A549 (cell line): Measurements from ENCODE around the gene CREG2. TPM values are rescaled to one million over a fixed set of nuclear protein-coding genes. Genes with fewer than 3 reads are reported as not detected.

Source experiments
- ATAC-seq, 2 experiments: fragments of 200-7000 bp in 1 of 2; fragments of >200 bp in 1 of 2; cut with Nextera tagmentation in 1 of 2; cut with Tn5 transposase in 1 of 2; 3 replicates each; pipeline versions ENCODE4 v1.8.0 to v1.9.1; 2018 to 2020; ENCODE audit warnings: mild to moderate bottlenecking in 1 of 2, moderate library complexity in 1 of 2
- CTCF ChIA-PET: fragments of 300-600 bp; sonication (Branson Sonifier 250); formaldehyde crosslinking; extraction: SDS; loops from one replicate; lab custom pipeline; 2021; ENCODE audit warnings: antibody characterized with exemption, inconsistent platforms; lab: Yijun Ruan, JAX
- POLR2A ChIA-PET: fragments of 350-600 bp; formaldehyde crosslinking; extraction: SDS; loops from one replicate; lab custom pipeline; 2021; ENCODE audit warnings: antibody characterized with exemption, inconsistent platforms; lab: Yijun Ruan, JAX
- DNase-seq, 2 experiments: peaks; one replicate each; pipeline versions ENCODE4 v3.0.0 to v3.0.0-alpha.2; 2011 to 2016; ENCODE audit warnings: low read depth in 1 of 2, low spot score in 1 of 2
- FAIRE-seq: peaks from 2 replicates; lab custom pipeline; 2011; peaks lifted over from hg19 to GRCh38; lab: Jason Lieb, UNC
- H3K27ac ChIP-seq, 2 experiments: fragments of >200 bp; sonication (Bioruptor Twin); formaldehyde crosslinking; 3 replicates each; pipeline ENCODE4 v1.5.1; 2016 to 2017
- H3K4me1 ChIP-seq: fragments of >200 bp; sonication (Bioruptor Twin); formaldehyde crosslinking; 3 replicates; pipeline ENCODE4 v1.6.1; 2016
- H3K4me2 ChIP-seq: fragments of >200 bp; sonication (Bioruptor Twin); formaldehyde crosslinking; 3 replicates; pipeline ENCODE4 v1.6.1; 2016
- H3K4me3 ChIP-seq: fragments of >200 bp; sonication (Bioruptor Twin); formaldehyde crosslinking; 3 replicates; pipeline ENCODE4 v1.5.1; 2016
- H3K9me3 ChIP-seq: fragments of >200 bp; sonication (Bioruptor Twin); formaldehyde crosslinking; 3 replicates; pipeline ENCODE4 v1.6.1; 2016
- ATOH8 ChIP-seq: fragments of 250-450 bp; sonication (Bioruptor Pico); IDR thresholded peaks from 2 replicates; pipeline ENCODE4 v1.5.0; 2020; ENCODE audit warnings: low read depth, mild to moderate bottlenecking, moderate library complexity
- BCL3 ChIP-seq: fragments of >200 bp; sonication (Bioruptor Twin); formaldehyde crosslinking; IDR thresholded peaks from 3 replicates; pipeline ENCODE4 v1.6.1; 2016
- BHLHE40 ChIP-seq: IDR thresholded peaks from 2 replicates; pipeline ENCODE4 v1.6.1; 2012; ENCODE audit warnings: low read depth, low read length, inconsistent platforms
- CBX2 ChIP-seq: fragments of 200-600 bp; sonication (generic); IDR thresholded peaks from 2 replicates; pipeline ENCODE4 v1.6.1; 2016; ENCODE audit warnings: low read depth, mild to moderate bottlenecking, borderline replicate concordance
- CHD4 ChIP-seq: fragments of 200-600 bp; sonication (generic); IDR thresholded peaks from 2 replicates; pipeline ENCODE4 v1.6.1; 2016; ENCODE audit warnings: antibody characterized with exemption, mild to moderate bottlenecking, borderline replicate concordance
- E2F6 ChIP-seq: IDR thresholded peaks from 2 replicates; pipeline ENCODE4 v1.6.1; 2012; ENCODE audit warnings: low read depth, borderline replicate concordance
- EHF ChIP-seq: fragments of 250-450 bp; sonication (Bioruptor Pico); IDR thresholded peaks from 2 replicates; pipeline ENCODE4 v1.5.0; 2020; ENCODE audit warnings: mild to moderate bottlenecking
- ESRRA ChIP-seq: fragments of 150-350 bp; IDR thresholded peaks from 2 replicates; pipeline ENCODE4 v1.6.1; 2014; ENCODE audit warnings: mild to moderate bottlenecking, low read length, borderline replicate concordance
- HEYL ChIP-seq: fragments of 250-450 bp; sonication (Bioruptor Pico); IDR thresholded peaks from 2 replicates; pipeline ENCODE4 v1.8.0; 2021; ENCODE audit warnings: mild to moderate bottlenecking, moderate library complexity
- HOXB13 ChIP-seq: fragments of 250-450 bp; sonication (Bioruptor Pico); IDR thresholded peaks from 2 replicates; pipeline ENCODE4 v1.5.0; 2020; ENCODE audit warnings: low read depth, mild to moderate bottlenecking, moderate library complexity
- HOXB5 ChIP-seq: fragments of 250-450 bp; sonication (Bioruptor Pico); IDR thresholded peaks from 2 replicates; pipeline ENCODE4 v1.5.0; 2020; ENCODE audit warnings: mild to moderate bottlenecking, moderate library complexity
- MAX ChIP-seq: IDR thresholded peaks from 2 replicates; pipeline ENCODE4 v1.6.1; 2012
- MYC ChIP-seq: IDR thresholded peaks from 2 replicates; pipeline ENCODE4 v1.6.1; 2012; ENCODE audit warnings: mild to moderate bottlenecking, inconsistent platforms, low read length, improper control_type of control experiment, borderline replicate concordance
- NR3C1 ChIP-seq: fragments of >200 bp; sonication (Bioruptor Twin); formaldehyde crosslinking; IDR thresholded peaks from 3 replicates; pipeline ENCODE4 v1.6.1; 2017
- PHF8 ChIP-seq: fragments of 200-600 bp; sonication (generic); IDR thresholded peaks from 2 replicates; pipeline ENCODE4 v1.6.1; 2016; ENCODE audit warnings: low read depth, mild to moderate bottlenecking, antibody characterized with exemption, moderate library complexity, borderline replicate concordance
- POLR2A ChIP-seq: IDR thresholded peaks from 2 replicates; pipeline ENCODE4 v1.6.1; 2012; ENCODE audit warnings: mild to moderate bottlenecking, low read length
- POLR2AphosphoS2 ChIP-seq: conservative IDR thresholded peaks from 2 replicates; pipeline ENCODE4 v1.6.1; 2012; ENCODE audit warnings: low read length, improper control_type of control experiment, inconsistent platforms
- RCOR1 ChIP-seq: fragments of 150-350 bp; IDR thresholded peaks from 2 replicates; pipeline ENCODE4 v1.6.1; 2014; ENCODE audit warnings: antibody characterized with exemption, low read length, low read depth
- REST ChIP-seq: fragments of 200-600 bp; sonication (generic); IDR thresholded peaks from 2 replicates; pipeline ENCODE4 v1.6.1; 2016; ENCODE audit warnings: antibody characterized with exemption, mild to moderate bottlenecking, moderate library complexity
- RFX5 ChIP-seq: fragments of 450-650 bp; IDR thresholded peaks from 2 replicates; pipeline ENCODE4 v1.7.1; 2014; ENCODE audit warnings: antibody characterized with exemption, mild to moderate bottlenecking, moderate library complexity
- SREBF2 ChIP-seq: fragments of 450-650 bp; IDR thresholded peaks from 2 replicates; pipeline ENCODE4 v1.6.1; 2014; ENCODE audit warnings: mild to moderate bottlenecking, moderate library complexity
- ZC3H11A ChIP-seq: fragments of 450-650 bp; IDR thresholded peaks from 2 replicates; pipeline ENCODE4 v1.6.1; 2014; ENCODE audit warnings: antibody characterized with exemption, mild to moderate bottlenecking
- ZNF302 ChIP-seq: fragments of 250-450 bp; sonication (Bioruptor Pico); IDR thresholded peaks from 2 replicates; pipeline ENCODE4 v1.9.0; 2021; ENCODE audit warnings: inconsistent platforms, mild to moderate bottlenecking, moderate library complexity
- WGBS: methylation state at CpG from one replicate; pipeline ENCODE4 v1.1.6; 2017; ENCODE audit errors: missing lambda C conversion rate; 5-methylcytosine and 5-hydroxymethylcytosine counted together
- polyA plus RNA-seq, 4 experiments: library from polyadenylated mRNA; depleted of rRNA in 3 of 4; stranded (reverse); fragments of >200 nt; fragmentation: RNase III in 1 of 4; extraction: RNeasy Plus Mini Kit Qiagen cat#74134 plus additional on column Dnase treatment in 1 of 4; gene quantifications; 2 replicates in 3 of 4; 3 replicates in 1 of 4; pipeline ENCODE4 v1.2.3, GENCODE V29; 2011 to 2017

The CREG2 gene
- polyA plus RNA-seq, 2 of the 4 experiments (the other 2 are of a cell fraction), result 1.5 to 1.6 TPM

- DNase-seq (no peak), FAIRE-seq (no peak), ATAC-seq (no peak)
- no peaks in the 10 kb centered on the region for H3K9me3 ChIP-seq
- ChIA-PET POLR2A (no interaction called here), CTCF (interaction anchor here (1.1 to 1.2 kb wide), 2 partner anchors 13 to 17 kb away, joined by 3 to 4 read pairs; no protein-coding TSS in a partner anchor)
- no peak overlapping the region for H3K4me3 ChIP-seq
- WGBS, result 60% methylated on average over 4 of the region's 4 CpGs
- TF ChIP-seq HOXB5, result no peak
- no peak for TF ChIP-seq BCL3
- TF ChIP-seq ZC3H11A, result no peak
- H3K4me2 ChIP-seq, result no peak overlapping the region
- no peak overlapping the region for H3K27ac ChIP-seq
- no peaks in the 10 kb centered on the region for H3K4me1 ChIP-seq
Measured at GRCh38 chr2:101431486-101431885, 44.2 kb upstream of the CREG2 start.

GRCh38 chr2:101430156-101430555 lies 42.9 kb upstream of the CREG2 start:
- Histone ChIP-seq H3K4me2 (no peak overlapping the region), H3K4me3 (no peak overlapping the region), H3K9me3 (no peaks in the 10 kb centered on the region), H3K4me1 (no peaks in the 10 kb centered on the region), H3K27ac (no peak overlapping the region)
- POLR2A ChIA-PET, result no interaction called here
- ATAC-seq (no peak), DNase-seq (no peak), FAIRE-seq (no peak)
- WGBS, result 88% methylated on average over 2 of the region's 2 CpGs
- TF ChIP-seq CHD4, result no peak
- no peak for TF ChIP-seq BHLHE40
- no peak for TF ChIP-seq EHF (CRISPR knock-in tag)
- TF ChIP-seq NR3C1, result no peak
- no peak for TF ChIP-seq ESRRA
- no peak for TF ChIP-seq REST
- no peak for TF ChIP-seq RFX5
- TF ChIP-seq POLR2AphosphoS2, result no peak
- no peak for TF ChIP-seq E2F6
- no peak for TF ChIP-seq ATOH8 (CRISPR knock-in tag)
- no peak for TF ChIP-seq HEYL
- TF ChIP-seq RCOR1, result no peak
- TF ChIP-seq MYC, result no peak
- TF ChIP-seq ZNF302 (CRISPR knock-in tag), result no peak
- TF ChIP-seq PHF8, result no peak
- no peak for TF ChIP-seq HOXB13 (CRISPR knock-in tag)
- no peak for TF ChIP-seq CBX2
- TF ChIP-seq MAX, result no peak
- no peak for TF ChIP-seq POLR2A
- no peak for TF ChIP-seq SREBF2
- CTCF ChIA-PET, result interaction anchor here (2.8 kb wide), 1 partner anchor 11 kb away, joined by 13 read pairs; no protein-coding TSS in a partner anchor
